Lower leg skin (tissue), 4 donors: ENCODE results near the gene ZNF709. TPM values are rescaled to one million over a fixed set of nuclear protein-coding genes. Genes with fewer than 3 reads are reported as not detected.

ENCODE experiments used
- DNase-seq, 2 donors: peaks; one replicate each; pipeline ENCODE4 v3.0.0-alpha.2; 2019; ENCODE audit warnings: low spot score in 2 of 2
- H3K4me3 ChIP-seq: fragments of 200-600 bp; sonication (generic); 2 replicates; pipeline ENCODE4 v1.5.1; 2017; ENCODE audit warnings: mild to moderate bottlenecking, low read depth; ENCODE audit not compliant: poor library complexity, severe bottlenecking
- CTCF ChIP-seq, 3 donors: fragments of 450-650 bp; IDR thresholded peaks; one replicate each; pipeline ENCODE4 v1.5.1; 2016; ENCODE audit warnings: antibody characterized with exemption in 3 of 3, mild to moderate bottlenecking in 3 of 3, moderate library complexity in 2 of 3
- POLR2A ChIP-seq, 2 donors: fragments of 450-650 bp; IDR thresholded peaks; one replicate each; pipeline ENCODE4 v1.6.1; 2016 to 2017; ENCODE audit warnings: antibody characterized with exemption in 2 of 2, mild to moderate bottlenecking in 1 of 2, moderate library complexity in 1 of 2
- WGBS, 2 donors: methylation state at CpG; one replicate each; pipeline ENCODE4 v1.1.5; 2018; 5-methylcytosine and 5-hydroxymethylcytosine counted together
- intact Hi-C: fragments of 100-400 bp; cut with DNase I; formaldehyde crosslinking; loops from one replicate; pipeline ENCODE4 v1.15.0; 2023; ENCODE audit warnings: low total_unique reads
- total RNA-seq, 4 donors: library from RNA; depleted of rRNA; stranded (reverse); fragments of >200 nt; gene quantifications; one replicate each; pipeline ENCODE4 v1.1.0, GENCODE V29; 2016

The ZNF709 gene
- total RNA-seq, 4 donors from 2014 or later, result 1.7 to 3.1 (median 2.8) TPM

DNA sequence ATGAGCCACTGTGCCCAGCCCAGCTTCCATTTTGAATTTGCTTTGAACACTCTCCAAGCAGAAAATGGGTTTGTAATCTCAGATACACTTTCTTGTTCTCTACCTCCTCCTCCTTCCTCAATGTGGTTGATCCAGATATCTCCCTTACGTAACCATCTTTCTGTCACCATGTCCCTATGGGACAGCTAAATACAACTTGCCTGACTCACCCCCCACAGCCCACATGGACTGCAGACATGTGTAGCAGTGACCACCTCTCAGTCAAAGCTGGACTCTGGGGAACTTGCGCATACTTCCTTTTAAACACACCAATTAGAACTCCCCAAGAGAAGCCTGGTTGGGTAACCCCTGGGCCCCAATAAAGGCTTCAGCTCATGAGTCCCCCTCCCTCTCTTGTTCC, 72.7 kb downstream of the ZNF709 start:
- no peak for TF ChIP-seq POLR2A (IDR thresholded peaks at IDR 0.05)
- no peak for TF ChIP-seq CTCF (IDR thresholded peaks at IDR 0.05)
- DNase-seq, result no peak
- intact Hi-C loops, result no loop called here
- WGBS, 2 donors, result 90 to 95% methylated on average over 2 of the region's 2 CpGs
- H3K4me3 ChIP-seq, result no peak overlapping the region

Other genes starting within 250 kb of the ZNF709 start
- 10 to 100 TPM in 3 of 4 donors, 1 to 10 TPM in 1; 8.8 to 15.6 (median 13.0) TPM for gene ZNF44, start 189.9 kb downstream of the ZNF709 start, total RNA-seq
- 10 to 100 TPM in 1 of 4 donors, 1 to 10 TPM in 3; 3.1 to 16.9 (median 5.6) TPM for gene ZNF563, start 151.2 kb downstream of the ZNF709 start, total RNA-seq
- 1 to 10 TPM; 1.3 to 3.0 (median 1.8) TPM for gene ZNF442, start 119.1 kb downstream of the ZNF709 start, total RNA-seq
- 1 to 10 TPM; 3.1 to 5.4 (median 4.3) TPM for gene ZNF799, start 83.5 kb downstream of the ZNF709 start, total RNA-seq
- 1 to 10 TPM; 4.0 to 5.2 (median 4.9) TPM for gene ZNF443, start 43.8 kb downstream of the ZNF709 start, total RNA-seq
- 10 to 100 TPM in 1 of 4 donors, 1 to 10 TPM in 3; 6.9 to 10.1 (median 8.8) TPM for gene ZNF564, start 66.7 kb upstream of the ZNF709 start, total RNA-seq
- 1 to 10 TPM; 5.0 to 7.3 (median 6.7) TPM for gene ZNF490, start 126.0 kb upstream of the ZNF709 start, total RNA-seq
- 10 to 100 TPM; 18.6 to 31.1 (median 22.5) TPM for gene ZNF791, start 126.1 kb upstream of the ZNF709 start, total RNA-seq
- 10 to 100 TPM; 52.8 to 83.0 (median 74.9) TPM for gene MAN2B1, start 181.9 kb upstream of the ZNF709 start, total RNA-seq
- gene WDR83, start 182.0 kb upstream of the ZNF709 start, total RNA-seq, result 10 to 100 TPM; 15.3 to 23.7 (median 19.3) TPM
- 100 to 1,000 TPM; 101 to 218 (median 159) TPM for gene DHPS, start 197.1 kb upstream of the ZNF709 start, total RNA-seq
- not detected for gene GNG14, start 203.2 kb upstream of the ZNF709 start, total RNA-seq
- 10 to 100 TPM in 3 of 4 donors, 1 to 10 TPM in 1; 7.2 to 21.4 (median 13.1) TPM for gene FBXW9, start 211.8 kb upstream of the ZNF709 start, total RNA-seq
- 100 to 1,000 TPM in 1 of 4 donors, 10 to 100 TPM in 3; 58.3 to 160 (median 89.9) TPM for gene TNPO2, start 239.1 kb upstream of the ZNF709 start, total RNA-seq
- gene TRIR, start 249.9 kb upstream of the ZNF709 start, total RNA-seq, result 100 to 1,000 TPM; 358 to 439 (median 390) TPM